K562 (cell line): ENCODE data around the gene GPRC5B. TPM values are rescaled to one million over a fixed set of nuclear protein-coding genes. Genes with fewer than 3 reads are reported as not detected.
A peak's percentile ranks its signal among the peaks of the same experiment; 100 is the strongest.

Experiments
- ATAC-seq: fragments of 200-7000 bp; cut with Tn5 transposase; 3 replicates; pipeline ENCODE4 v1.9.1; 2020; ENCODE audit warnings: moderate library complexity
- BruUV-seq: library from RNA; stranded (reverse); fragments of 400-500 nt; replicated peaks from 2 replicates; lab custom pipeline; 2021; lab: Mats Ljungman, UMichigan
- CTCF ChIA-PET: fragments of 300-600 bp; formaldehyde crosslinking; extraction: SDS; loops from one replicate; lab custom pipeline; 2021; ENCODE audit warnings: low intra/inter-chr PET ratio; lab: Yijun Ruan, JAX
- POLR2A ChIA-PET: fragments of 300-600, 350-650 bp; sonication (Branson Sonifier 250); formaldehyde crosslinking; extraction: SDS; loops from one replicate; lab custom pipeline; 2021; ENCODE audit warnings: antibody characterized with exemption, inconsistent platforms; lab: Yijun Ruan, JAX
- DNase-seq, 4 experiments: peaks; one replicate each; pipeline versions ENCODE4 v3.0.0 to v3.0.0-alpha.2; 2011 to 2018; ENCODE audit warnings: low spot score in 3 of 4, mixed read lengths in 3 of 4; ENCODE audit errors: extremely low read depth in 1 of 4
- FAIRE-seq: peaks from 2 replicates; lab custom pipeline; 2011; peaks lifted over from hg19 to GRCh38; lab: Jason Lieb, UNC
- H2AFZ ChIP-seq: 2 replicates; pipeline ENCODE4 v1.6.0; 2011; ENCODE audit warnings: low read depth, low read length, control low read depth, inconsistent platforms
- H3K27ac ChIP-seq: fragments of 200-600 bp; 3 replicates; pipeline ENCODE4 v1.8.0; 2011; ENCODE audit warnings: low read depth, mild to moderate bottlenecking, control low read depth, inconsistent platforms, low read length, moderate library complexity, mixed read lengths; ENCODE audit errors: extremely low read depth
- H3K27me3 ChIP-seq, 2 experiments: fragments of 300-600 bp in 1 of 2; 2 replicates in 1 of 2; 3 replicates in 1 of 2; pipeline versions ENCODE4 v1.6.0 to v1.8.0; 2011; ENCODE audit warnings: inconsistent platforms in 2 of 2, low read length in 2 of 2, mild to moderate bottlenecking in 1 of 2, mixed read lengths in 1 of 2, moderate library complexity in 1 of 2; ENCODE audit not compliant: control insufficient read depth in 2 of 2, insufficient read depth in 2 of 2
- H3K36me3 ChIP-seq: fragments of 300-600 bp; 3 replicates; pipeline ENCODE4 v1.8.0; 2011; ENCODE audit warnings: mild to moderate bottlenecking, low read length, inconsistent platforms; ENCODE audit not compliant: control insufficient read depth, insufficient read depth
- H3K4me1 ChIP-seq, 2 experiments: fragments of 200-600 bp in 1 of 2; replicated peaks in 1 of 2; 2 replicates in 1 of 2; 3 replicates in 1 of 2; pipeline versions ENCODE4 v1.5.1 to v1.8.0; 2011; ENCODE audit warnings: inconsistent platforms in 2 of 2, low read length in 2 of 2, mild to moderate bottlenecking in 1 of 2, mixed read lengths in 1 of 2, moderate library complexity in 1 of 2; ENCODE audit not compliant: control insufficient read depth in 2 of 2, insufficient read depth in 2 of 2
- H3K4me2 ChIP-seq: 2 replicates; pipeline ENCODE4 v1.6.1; 2011; ENCODE audit warnings: low read length, control low read depth, inconsistent platforms, mixed read lengths; ENCODE audit not compliant: insufficient read depth
- H3K4me3 ChIP-seq: fragments of 200-600 bp; sonication (generic), shearing (Covaris generic); 2 replicates; pipeline ENCODE4 v1.5.1; 2016; ENCODE audit warnings: control low read depth, inconsistent platforms
- H3K79me2 ChIP-seq: fragments of 200-600 bp; 3 replicates; pipeline ENCODE4 v1.8.0; 2011; ENCODE audit warnings: low read length, inconsistent platforms; ENCODE audit not compliant: control insufficient read depth, insufficient read depth
- H3K9ac ChIP-seq, 2 experiments: 2 replicates each; pipeline versions ENCODE4 v1.6.0 to v1.6.1; 2011; ENCODE audit warnings: low read depth in 2 of 2, low read length in 2 of 2, control low read depth in 1 of 2, inconsistent platforms in 1 of 2, mild to moderate bottlenecking in 1 of 2, mixed read lengths in 1 of 2; ENCODE audit not compliant: insufficient read depth in 1 of 2
- H3K9me1 ChIP-seq: one replicate; pipeline ENCODE4 v1.6.0; 2011; ENCODE audit warnings: inconsistent platforms, mild to moderate bottlenecking, low read length, moderate library complexity; ENCODE audit not compliant: control insufficient read depth, insufficient read depth
- H3K9me3 ChIP-seq: replicated peaks from 2 replicates; pipeline ENCODE4 v1.5.1; 2011; ENCODE audit warnings: low read depth, low read length, inconsistent platforms; ENCODE audit not compliant: control insufficient read depth, insufficient read depth
- H4K20me1 ChIP-seq: replicated peaks from 2 replicates; pipeline ENCODE4 v1.6.1; 2011; ENCODE audit warnings: low read length, inconsistent platforms, mixed read lengths; ENCODE audit not compliant: control insufficient read depth, insufficient read depth
- CUX1 ChIP-seq: fragments of 200-800 bp; sonication (Bioruptor generic); IDR thresholded peaks from 2 replicates; pipeline ENCODE4 v1.6.1; 2016; ENCODE audit warnings: missing genetic modification characterization, missing compliant biosample characterization
- CXXC5 ChIP-seq: fragments of 250-450 bp; sonication (Bioruptor Pico); IDR thresholded peaks from 2 replicates; pipeline ENCODE4 v1.8.0; 2022; ENCODE audit warnings: inconsistent platforms, mild to moderate bottlenecking, moderate library complexity
- GATAD2A ChIP-seq: fragments of 450-650 bp; IDR thresholded peaks from 2 replicates; pipeline ENCODE4 v1.6.1; 2017
- NFE2 ChIP-seq: IDR thresholded peaks from 2 replicates; pipeline ENCODE4 v1.6.1; 2014; ENCODE audit warnings: antibody characterized with exemption, low read depth
- PHB2 ChIP-seq: fragments of 450-650 bp; IDR thresholded peaks from 2 replicates; pipeline ENCODE4 v1.6.1; 2017; ENCODE audit warnings: low read depth
- SETDB1 ChIP-seq: IDR thresholded peaks from one replicate; pipeline ENCODE4 v1.6.1; 2012; ENCODE audit warnings: low read length, control low read depth, inconsistent platforms
- ZBTB49 ChIP-seq: sonication (generic); formaldehyde crosslinking; IDR thresholded peaks from 2 replicates; pipeline ENCODE4 v1.8.0; 2022; ENCODE audit warnings: missing genetic modification reagents, mild to moderate bottlenecking, borderline replicate concordance
- ZNF316 ChIP-seq: fragments of 450-650 bp; IDR thresholded peaks from 2 replicates; pipeline ENCODE4 v1.6.1; 2016
- ZNF668 ChIP-seq: fragments of 250-450 bp; sonication (Bioruptor Pico); IDR thresholded peaks from 2 replicates; pipeline ENCODE4 v1.8.0; 2022; ENCODE audit warnings: mild to moderate bottlenecking, inconsistent platforms
- WGBS: fragments of 100-300 bp; shearing (Covaris generic); methylation state at CpG from one replicate; pipeline ENCODE4 v1.1.6; 2016; ENCODE audit warnings: low coverage, mixed read lengths; ENCODE audit not compliant: insufficient coverage; ENCODE audit errors: missing lambda C conversion rate; 5-methylcytosine and 5-hydroxymethylcytosine counted together
- in situ Hi-C: fragments of 300-500 bp; cut with MboI; formaldehyde crosslinking; loops from 4 replicates; pipeline ENCODE4 v1.15.0; 2018; ENCODE audit warnings: inconsistent platforms, mixed read lengths
- intact Hi-C: fragments of 100-400 bp; cut with micrococcal nuclease; formaldehyde crosslinking; loops from 2 replicates; pipeline ENCODE4 v1.14.2; 2022
- polyA plus RNA-seq, 8 experiments: library from polyadenylated mRNA; depleted of rRNA in 4 of 8; stranded (reverse) in 5 of 8; unstranded in 3 of 8; fragments of >200 nt; fragmentation: Nextera tagmentation in 2 of 8; fragmentation: Illumina TruSeq in 1 of 8; extraction: Ambion mirVana in 2 of 8; extraction: Trizol in 1 of 8; gene quantifications; 2 replicates each; pipeline versions ENCODE4 v1.2.1 to v1.2.3, GENCODE V29; 2011 to 2014; ENCODE audit warnings: inconsistent platforms in 1 of 8, missing spikeins in 1 of 8
- total RNA-seq, 7 experiments: library from RNA; depleted of rRNA in 6 of 7; stranded (reverse); fragments of >200 nt in 6 of 7; fragmentation: Illumina TruSeq in 2 of 7; extraction: Trizol in 2 of 7; gene quantifications; 2 replicates each; pipeline versions ENCODE4 v1.2.1 to v1.2.3, GENCODE V29; 2011 to 2021; ENCODE audit warnings: low replicate concordance in 1 of 7
- TF ChIP-seq, protein P1 (sequence below): sonication (generic); IDR thresholded peaks from 2 replicates; pipeline ENCODE4 v1.6.1; 2016
- TF ChIP-seq, protein P2 (sequence below): fragments of 450-650 bp; IDR thresholded peaks from 2 replicates; pipeline ENCODE4 v1.6.1; 2016; ENCODE audit warnings: mild to moderate bottlenecking

GPRC5B gene
- total and polyA plus RNA-seq, 9 of the 15 experiments (the other 6 are each of a cell fraction or from before 2014, with no cell fraction given), result 0.65 to 5.5 (median 1.3) TPM

- H3K4me2 ChIP-seq, result peak overlapping the region; percentile 57
- DNase-seq (peak in 2 of 4 experiments; percentile 25 to 30), ATAC-seq (peak; percentile 17; the same call in 1 of the 3 replicates), FAIRE-seq (no peak)
- 0 out of 2 replicates have a peak overlapping the region, but pooled peaks have one; percentile 33 for H2AFZ ChIP-seq
- H4K20me1 ChIP-seq, result peaks cover 6% of the 10 kb centered on the region
- peaks cover 0 to 24% of the 10 kb centered on the region in 2 experiments; a peak in 3 of 5 replicates for H3K27me3 ChIP-seq
- no peaks in the 10 kb centered on the region for H3K79me2 ChIP-seq
- in situ Hi-C loops (loop anchor here (25.0 kb wide), 1 partner anchor 497 kb away; no protein-coding TSS in a partner anchor), intact Hi-C loops (loop anchor here (5.0 to 10.0 kb wide), 2 partner anchors 162 to 499 kb away; no protein-coding TSS in a partner anchor)
- peak overlapping the region; percentile 43 for H3K4me3 ChIP-seq
- no TSS peak for BruUV-seq
- WGBS, result 0% methylated on average over 2 of the region's 24 CpGs
- POLR2A ChIA-PET, result no interaction called here
- no peak overlapping the region for H3K27ac ChIP-seq
- H3K9me3 ChIP-seq, result no peaks in the 10 kb centered on the region
- peak overlapping the region in 1 of 2 experiments; percentile 83; a peak in 2 of 4 replicates for H3K9ac ChIP-seq
- CTCF ChIA-PET, result interaction anchor here (0.6 to 5.0 kb wide), 3 partner anchors 283 to 301 kb away, joined by 3 to 101 read pairs (median 3); no protein-coding TSS in a partner anchor
- H3K4me1 ChIP-seq, result peaks cover 3 to 25% of the 10 kb centered on the region in 2 experiments; a peak in 3 of 5 replicates
- no peaks in the 10 kb centered on the region for H3K36me3 ChIP-seq
- no peaks in the 10 kb centered on the region for H3K9me1 ChIP-seq
- TF ChIP-seq GATAD2A (no peak), ZBTB49 (no peak), CXXC5 (CRISPR knock-in tag) (no peak), NFE2 (no peak), CUX1 (no peak), SETDB1 (no peak), ZNF316 (no peak), ZNF668 (CRISPR knock-in tag) (no peak), PHB2 (no peak)
- TF ChIP-seq, protein P1, sequence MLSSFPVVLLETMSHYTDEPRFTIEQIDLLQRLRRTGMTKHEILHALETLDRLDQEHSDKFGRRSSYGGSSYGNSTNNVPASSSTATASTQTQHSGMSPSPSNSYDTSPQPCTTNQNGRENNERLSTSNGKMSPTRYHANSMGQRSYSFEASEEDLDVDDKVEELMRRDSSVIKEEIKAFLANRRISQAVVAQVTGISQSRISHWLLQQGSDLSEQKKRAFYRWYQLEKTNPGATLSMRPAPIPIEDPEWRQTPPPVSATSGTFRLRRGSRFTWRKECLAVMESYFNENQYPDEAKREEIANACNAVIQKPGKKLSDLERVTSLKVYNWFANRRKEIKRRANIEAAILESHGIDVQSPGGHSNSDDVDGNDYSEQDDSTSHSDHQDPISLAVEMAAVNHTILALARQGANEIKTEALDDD, result no peak
- TF ChIP-seq, protein P2, sequence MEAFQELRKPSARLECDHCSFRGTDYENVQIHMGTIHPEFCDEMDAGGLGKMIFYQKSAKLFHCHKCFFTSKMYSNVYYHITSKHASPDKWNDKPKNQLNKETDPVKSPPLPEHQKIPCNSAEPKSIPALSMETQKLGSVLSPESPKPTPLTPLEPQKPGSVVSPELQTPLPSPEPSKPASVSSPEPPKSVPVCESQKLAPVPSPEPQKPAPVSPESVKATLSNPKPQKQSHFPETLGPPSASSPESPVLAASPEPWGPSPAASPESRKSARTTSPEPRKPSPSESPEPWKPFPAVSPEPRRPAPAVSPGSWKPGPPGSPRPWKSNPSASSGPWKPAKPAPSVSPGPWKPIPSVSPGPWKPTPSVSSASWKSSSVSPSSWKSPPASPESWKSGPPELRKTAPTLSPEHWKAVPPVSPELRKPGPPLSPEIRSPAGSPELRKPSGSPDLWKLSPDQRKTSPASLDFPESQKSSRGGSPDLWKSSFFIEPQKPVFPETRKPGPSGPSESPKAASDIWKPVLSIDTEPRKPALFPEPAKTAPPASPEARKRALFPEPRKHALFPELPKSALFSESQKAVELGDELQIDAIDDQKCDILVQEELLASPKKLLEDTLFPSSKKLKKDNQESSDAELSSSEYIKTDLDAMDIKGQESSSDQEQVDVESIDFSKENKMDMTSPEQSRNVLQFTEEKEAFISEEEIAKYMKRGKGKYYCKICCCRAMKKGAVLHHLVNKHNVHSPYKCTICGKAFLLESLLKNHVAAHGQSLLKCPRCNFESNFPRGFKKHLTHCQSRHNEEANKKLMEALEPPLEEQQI, result no peak
These were observed 622 bp downstream of the GPRC5B start for GRCh38 chr16:19883966-19884485.
